LNCaP clone FGC (cell line): ENCODE measurements around the gene CBL.

Source experiments
- DNase-seq: peaks from one replicate; pipeline ENCODE4 v3.0.0-alpha.2; 2011; ENCODE audit warnings: low read depth
- H3K4me3 ChIP-seq: 2 replicates; pipeline ENCODE4 v1.5.1; 2011; ENCODE audit warnings: mild to moderate bottlenecking, low read depth, low read length, control low read depth
- CTCF ChIP-seq: IDR thresholded peaks from 2 replicates; pipeline ENCODE4 v1.5.1; 2012; ENCODE audit warnings: mild to moderate bottlenecking; ENCODE audit not compliant: control insufficient read depth, insufficient read depth; ENCODE audit errors: extremely low read depth

CBL gene

GRCh38 chr11:119340335-119341221, 134.4 kb downstream of the CBL start, which contains the start of gene C1QTNF5:
C1QTNF5 (minus strand) TSS chr11:119340883; CDS start chr11:119340397, 486 bp downstream.
- no peak for TF ChIP-seq CTCF
- DNase-seq, result no peak
- H3K4me3 ChIP-seq, result peak within 1 kb of the TSS; percentile 30

DNA sequence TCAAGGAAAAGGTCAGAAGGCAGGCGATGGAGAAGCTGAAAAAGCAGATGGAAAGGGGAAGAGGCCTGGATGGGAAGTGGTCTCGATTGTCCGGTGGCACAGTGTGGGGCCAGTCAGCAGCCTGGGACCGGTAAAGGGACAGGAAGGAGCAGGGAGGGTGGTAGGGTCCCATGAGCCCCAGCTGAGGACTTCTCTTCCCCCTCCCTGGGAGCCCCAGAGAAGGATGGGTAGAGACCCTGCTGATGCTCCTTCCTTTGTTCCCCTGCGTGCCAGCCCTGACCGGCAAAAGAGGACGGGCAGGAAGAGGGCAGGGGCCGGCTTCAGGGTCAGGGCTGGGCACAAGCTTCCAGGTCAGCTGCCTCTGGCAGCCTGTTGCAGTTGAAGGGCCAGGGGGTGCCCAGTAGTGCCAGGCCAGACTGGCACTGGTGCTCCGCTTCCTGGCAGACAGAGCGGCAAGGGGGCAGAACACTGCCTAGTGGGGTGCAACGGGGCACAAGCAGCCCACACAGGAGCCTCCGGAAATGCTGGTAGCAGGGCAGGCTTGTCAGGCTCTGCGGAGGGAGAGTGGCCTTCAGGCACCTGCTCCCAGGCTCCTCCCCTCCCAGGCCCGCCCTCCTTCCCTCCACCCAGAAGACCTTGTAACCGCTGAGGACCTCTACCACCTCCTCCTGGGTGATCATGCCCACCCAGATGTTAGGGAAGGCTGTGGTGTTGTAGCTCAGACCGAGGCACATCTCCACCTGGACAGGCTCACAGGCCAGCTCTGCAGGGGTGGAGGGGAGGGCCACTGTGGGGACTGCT, 135.3 kb downstream of the CBL start:
- DNase-seq, result no peak
- H3K4me3 ChIP-seq, result no peak overlapping the region
- no peak for TF ChIP-seq CTCF

- no peak for DNase-seq
- TF ChIP-seq CTCF, result no peak
- H3K4me3 ChIP-seq, result no peak overlapping the region
Measured at GRCh38 chr11:119342023-119342300, 135.8 kb downstream of the CBL start.

GRCh38 chr11:119342362-119343130, 136.4 kb downstream of the CBL start:
- no peak for DNase-seq
- no peak overlapping the region for H3K4me3 ChIP-seq
- no peak for TF ChIP-seq CTCF

DNA sequence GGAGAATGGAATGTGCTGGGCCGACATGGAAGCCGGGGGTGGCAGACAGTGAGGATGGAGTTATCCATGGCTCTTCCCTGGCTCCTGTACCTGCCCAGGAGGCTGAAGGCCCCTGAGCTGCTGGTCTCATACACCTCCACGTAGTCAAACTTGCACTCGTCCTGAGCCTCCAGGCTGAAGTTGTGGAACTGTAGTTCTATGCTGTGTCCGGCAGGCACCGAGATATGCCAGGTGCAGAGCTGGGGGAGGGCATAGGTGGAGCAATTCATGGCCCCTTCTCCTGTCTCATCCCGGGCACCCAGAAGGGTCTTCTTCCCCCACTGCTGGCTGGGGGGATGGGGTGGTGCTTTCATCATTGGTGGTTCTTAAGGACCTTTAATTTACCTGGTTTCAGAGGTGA, 137.6 kb downstream of the CBL start:
- H3K4me3 ChIP-seq, result no peak overlapping the region
- no peak for TF ChIP-seq CTCF
- DNase-seq, result no peak

DNA sequence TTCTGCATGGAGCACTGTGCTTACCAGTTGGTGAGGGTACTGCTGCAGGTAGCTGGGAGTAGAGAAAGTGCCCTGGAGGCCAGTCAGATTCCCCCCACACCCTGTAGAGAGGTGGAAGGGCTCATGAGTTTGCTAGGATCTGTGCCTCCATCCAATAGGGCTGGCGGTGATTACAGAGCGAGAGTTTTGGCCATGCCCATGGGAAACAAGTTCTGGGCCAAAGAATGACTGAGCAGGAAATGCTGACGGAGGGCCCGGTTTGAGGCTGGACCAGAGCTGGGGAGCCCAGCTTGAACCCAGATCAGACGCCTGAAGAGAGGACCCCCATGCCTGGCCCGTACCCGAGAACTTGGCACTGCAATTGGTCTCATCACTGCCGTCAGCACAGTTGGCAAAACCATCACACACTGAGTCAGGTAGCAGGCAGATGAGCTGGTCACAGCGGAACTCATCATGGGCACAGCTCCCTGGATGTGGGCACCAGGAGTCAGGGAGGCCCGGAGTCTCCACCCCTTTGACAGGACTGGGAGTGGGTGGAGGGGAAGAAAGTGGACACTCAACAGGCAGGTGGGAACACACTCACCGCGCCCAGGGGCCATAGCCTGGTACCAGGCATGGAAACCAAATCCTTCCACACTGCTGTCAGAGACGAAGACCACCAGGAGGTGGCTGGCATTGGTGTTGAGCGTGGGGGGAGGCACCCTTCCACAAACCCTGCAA, 138.3 kb downstream of the CBL start:
- DNase-seq, result no peak
- TF ChIP-seq CTCF, result no peak

More for the DNA sequence above, 138.3 kb downstream of the CBL start:
- H3K4me3 ChIP-seq, result no peak overlapping the region
